ENCODE results near the gene TLCD5.

- TF ChIP-seq POLR2A (IDR thresholded peaks at IDR 0.05) (no peak), CTCF (IDR thresholded peaks at IDR 0.05) (no peak)
Measured at GRCh38 chr11:120376547-120377182, 51.6 kb downstream of the TLCD5 start.

Measured in uterus (tissue), 2 donors.